ENCODE results near the gene PET117.

DNA sequence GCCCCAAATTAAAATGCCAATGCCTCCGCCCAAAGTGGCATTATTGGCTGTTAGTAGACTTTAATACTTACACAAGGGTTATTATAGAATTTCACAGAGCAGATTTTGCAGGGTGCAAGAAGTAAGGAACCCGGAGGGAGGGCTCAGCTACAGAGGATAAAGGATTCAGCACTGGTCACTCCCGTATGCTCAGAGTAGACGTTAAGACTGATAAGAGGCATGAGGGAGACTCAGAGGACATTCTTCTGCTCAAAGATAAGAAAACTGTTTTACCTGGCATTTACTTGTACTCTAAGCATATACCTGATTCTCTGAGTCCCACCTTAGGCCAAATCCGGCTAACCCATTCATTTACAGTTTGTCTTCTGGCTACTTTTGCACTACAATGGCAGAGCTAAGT lies 43.5 kb upstream of the PET117 start:
- TF ChIP-seq, protein P1, sequence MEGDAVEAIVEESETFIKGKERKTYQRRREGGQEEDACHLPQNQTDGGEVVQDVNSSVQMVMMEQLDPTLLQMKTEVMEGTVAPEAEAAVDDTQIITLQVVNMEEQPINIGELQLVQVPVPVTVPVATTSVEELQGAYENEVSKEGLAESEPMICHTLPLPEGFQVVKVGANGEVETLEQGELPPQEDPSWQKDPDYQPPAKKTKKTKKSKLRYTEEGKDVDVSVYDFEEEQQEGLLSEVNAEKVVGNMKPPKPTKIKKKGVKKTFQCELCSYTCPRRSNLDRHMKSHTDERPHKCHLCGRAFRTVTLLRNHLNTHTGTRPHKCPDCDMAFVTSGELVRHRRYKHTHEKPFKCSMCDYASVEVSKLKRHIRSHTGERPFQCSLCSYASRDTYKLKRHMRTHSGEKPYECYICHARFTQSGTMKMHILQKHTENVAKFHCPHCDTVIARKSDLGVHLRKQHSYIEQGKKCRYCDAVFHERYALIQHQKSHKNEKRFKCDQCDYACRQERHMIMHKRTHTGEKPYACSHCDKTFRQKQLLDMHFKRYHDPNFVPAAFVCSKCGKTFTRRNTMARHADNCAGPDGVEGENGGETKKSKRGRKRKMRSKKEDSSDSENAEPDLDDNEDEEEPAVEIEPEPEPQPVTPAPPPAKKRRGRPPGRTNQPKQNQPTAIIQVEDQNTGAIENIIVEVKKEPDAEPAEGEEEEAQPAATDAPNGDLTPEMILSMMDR (IDR thresholded peaks at IDR 0.05), result no peak
- no peak for TF ChIP-seq EZH2 (IDR thresholded peaks at IDR 0.05; ENCODE audit: borderline replicate concordance, insufficient read depth, low read depth, low read length, poor library complexity, severe bottlenecking)

All from B cell (primary cell).